GM19193 (cell line): ENCODE results near the gene FBLN1.

ENCODE experiments used
- POLR2A ChIP-seq: IDR thresholded peaks from 4 replicates; pipeline ENCODE4 v1.6.1; 2011; ENCODE audit not compliant: insufficient read depth, insufficient read length; ENCODE audit errors: extremely low read depth

FBLN1 gene

GRCh38 chr22:45612451-45612901 is 109.8 kb downstream of the FBLN1 start:
- no peak for TF ChIP-seq POLR2A

- no peak for TF ChIP-seq POLR2A
Observed at GRCh38 chr22:45612940-45613339, 110.3 kb downstream of the FBLN1 start.

- no peak for TF ChIP-seq POLR2A
Observed at GRCh38 chr22:45615364-45615763, 112.7 kb downstream of the FBLN1 start.

GRCh38 chr22:45616432-45616831 is 113.7 kb downstream of the FBLN1 start:
- TF ChIP-seq POLR2A = no peak

GRCh38 chr22:45617948-45618347 is 115.3 kb downstream of the FBLN1 start:
- no peak for TF ChIP-seq POLR2A

GRCh38 chr22:45620706-45621105 is 118.0 kb downstream of the FBLN1 start:
- TF ChIP-seq POLR2A = no peak

- no peak for TF ChIP-seq POLR2A
Observed at GRCh38 chr22:45621836-45622600, 119.3 kb downstream of the FBLN1 start.

- TF ChIP-seq POLR2A = no peak
Observed at GRCh38 chr22:45626198-45626651, 123.5 kb downstream of the FBLN1 start.

- no peak for TF ChIP-seq POLR2A
Observed at GRCh38 chr22:45627489-45628233, 125.0 kb downstream of the FBLN1 start.

- TF ChIP-seq POLR2A = no peak
Observed at GRCh38 chr22:45628515-45628914, 125.8 kb downstream of the FBLN1 start.

- TF ChIP-seq POLR2A = no peak
Observed at GRCh38 chr22:45629469-45630089, 126.9 kb downstream of the FBLN1 start.

GRCh38 chr22:45630436-45630835 is 127.8 kb downstream of the FBLN1 start:
- no peak for TF ChIP-seq POLR2A

GRCh38 chr22:45631140-45631840 is 128.6 kb downstream of the FBLN1 start:
- TF ChIP-seq POLR2A = no peak

GRCh38 chr22:45631841-45632238 is 129.2 kb downstream of the FBLN1 start:
- no peak for TF ChIP-seq POLR2A
